NCI-H510A treated with DMSO at 0.1 percent for 48 hours (cell line): Measurements from ENCODE around the gene FXR2.

Source experiments
- DNase-seq: peaks from one replicate; lab custom pipeline; 2025; lab: John Stamatoyannopoulos, UW

Gene FXR2

DNA sequence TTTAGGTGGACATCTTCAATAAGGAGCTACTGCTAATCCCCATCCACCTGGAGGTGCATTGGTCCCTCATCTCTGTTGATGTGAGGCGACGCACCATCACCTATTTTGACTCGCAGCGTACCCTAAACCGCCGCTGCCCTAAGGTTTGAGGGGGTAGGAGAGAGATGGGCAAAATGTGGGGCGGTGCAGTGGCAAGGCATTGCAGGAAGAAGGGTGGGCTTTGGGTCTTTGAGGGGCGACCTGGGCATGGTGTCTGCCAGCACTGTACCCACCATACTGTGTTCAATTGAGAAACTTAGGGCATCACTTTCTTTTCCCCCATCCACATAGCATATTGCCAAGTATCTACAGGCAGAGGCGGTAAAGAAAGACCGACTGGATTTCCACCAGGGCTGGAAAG is 44.3 kb downstream of the FXR2 start:
- DNase-seq = no peak

DNA sequence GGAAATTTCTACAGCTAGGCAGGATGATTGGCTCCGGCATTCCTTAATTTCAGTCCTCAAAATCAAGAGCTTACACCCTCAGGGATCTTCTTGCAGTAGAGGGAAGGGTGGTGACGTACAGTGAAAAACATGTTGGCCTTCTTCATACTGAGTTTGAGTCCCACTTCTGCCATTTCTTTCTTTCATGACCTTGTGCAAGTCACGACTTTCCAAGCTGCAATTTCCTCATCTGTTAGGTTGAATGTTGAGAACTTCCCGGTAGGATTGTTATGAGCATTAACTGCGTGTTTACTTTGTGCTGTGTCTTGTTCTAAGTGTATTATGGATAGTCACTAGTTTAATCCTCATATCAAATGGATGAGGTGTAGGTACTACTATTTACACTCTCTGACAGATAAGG is 45.1 kb downstream of the FXR2 start:
- no peak for DNase-seq

DNA sequence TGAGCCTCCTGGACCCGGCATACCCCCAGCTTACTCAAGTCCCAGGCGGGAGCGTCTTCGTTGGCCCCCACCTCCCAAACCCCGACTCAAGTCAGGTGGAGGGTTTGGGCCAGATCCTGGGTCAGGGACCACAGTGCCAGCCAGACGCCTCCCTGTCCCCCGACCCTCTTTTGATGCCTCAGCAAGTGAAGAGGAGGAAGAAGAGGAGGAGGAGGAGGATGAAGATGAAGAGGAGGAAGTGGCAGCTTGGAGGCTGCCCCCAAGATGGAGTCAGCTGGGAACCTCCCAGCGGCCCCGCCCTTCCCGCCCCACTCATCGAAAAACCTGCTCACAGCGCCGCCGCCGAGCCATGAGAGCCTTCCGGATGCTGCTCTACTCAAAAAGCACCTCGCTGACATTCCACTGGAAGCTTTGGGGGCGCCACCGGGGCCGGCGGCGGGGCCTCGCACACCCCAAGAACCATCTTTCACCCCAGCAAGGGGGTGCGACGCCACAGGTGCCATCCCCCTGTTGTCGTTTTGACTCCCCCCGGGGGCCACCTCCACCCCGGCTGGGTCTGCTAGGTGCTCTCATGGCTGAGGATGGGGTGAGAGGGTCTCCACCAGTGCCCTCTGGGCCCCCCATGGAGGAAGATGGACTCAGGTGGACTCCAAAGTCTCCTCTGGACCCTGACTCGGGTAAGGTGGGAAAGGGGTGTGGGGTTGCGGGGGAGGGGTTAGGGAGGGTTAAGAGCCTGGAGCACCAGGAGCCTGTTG is 51.4 kb downstream of the FXR2 start:
- no peak for DNase-seq

DNA sequence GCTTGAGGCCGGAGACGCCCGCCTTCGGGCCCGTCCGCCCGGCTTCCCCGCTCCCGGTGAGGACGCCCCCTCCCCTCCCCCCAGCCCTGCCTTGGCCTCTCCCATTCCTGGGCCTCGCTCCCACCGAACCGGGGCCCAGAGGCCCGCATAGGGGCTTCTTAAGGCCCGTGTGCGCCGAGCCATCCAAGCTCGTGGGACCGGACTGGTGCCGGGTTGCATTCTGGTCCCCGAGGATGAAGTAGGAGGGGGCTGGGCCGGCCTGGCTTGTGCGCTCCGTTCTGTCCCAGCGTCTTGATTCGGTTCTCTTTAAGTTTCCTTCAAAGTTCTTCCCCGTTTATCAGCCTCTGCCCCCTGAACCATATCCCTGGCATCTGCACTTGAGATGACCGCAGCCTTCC is 52.5 kb downstream of the FXR2 start:
- DNase-seq = no peak

DNA sequence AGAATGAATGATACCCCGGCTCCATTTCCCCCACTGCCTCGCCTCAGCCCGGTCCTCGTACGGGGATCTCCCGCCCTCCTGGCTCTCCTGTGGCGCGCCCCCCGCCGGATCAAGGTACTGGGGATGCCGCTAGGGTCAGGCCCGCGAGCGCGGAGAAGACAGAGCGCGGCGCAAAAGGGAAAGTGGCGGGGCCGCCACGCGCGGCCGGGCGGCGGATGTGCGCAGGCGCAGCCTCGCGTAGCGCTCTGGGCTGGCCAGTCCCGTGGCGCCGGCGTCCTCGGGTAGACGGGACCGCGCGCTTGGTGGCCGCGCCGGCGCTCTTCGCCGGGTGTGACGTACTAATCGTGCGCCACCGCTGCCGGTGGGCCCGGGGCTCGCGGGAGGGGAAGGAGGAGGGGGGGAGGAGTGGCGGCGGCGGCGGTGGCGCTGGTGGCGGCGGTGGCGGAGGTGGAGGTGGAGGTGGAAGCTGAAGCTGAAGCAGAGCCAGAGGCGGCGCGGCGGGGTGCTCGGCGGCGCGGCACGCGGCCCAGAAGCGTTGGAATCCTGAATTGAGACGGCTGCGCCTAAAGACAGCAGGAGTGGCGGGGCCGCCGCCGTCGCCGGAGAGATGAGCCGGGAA is 53.0 kb downstream of the FXR2 start, which contains the start of gene SENP3:
Gene SENP3, plus strand, starts transcription at position 331 of the 619 bp plus-strand sequence. CDS start 1,158 bp downstream, outside the sequence.
- peak; percentile 72 for DNase-seq

DNA sequence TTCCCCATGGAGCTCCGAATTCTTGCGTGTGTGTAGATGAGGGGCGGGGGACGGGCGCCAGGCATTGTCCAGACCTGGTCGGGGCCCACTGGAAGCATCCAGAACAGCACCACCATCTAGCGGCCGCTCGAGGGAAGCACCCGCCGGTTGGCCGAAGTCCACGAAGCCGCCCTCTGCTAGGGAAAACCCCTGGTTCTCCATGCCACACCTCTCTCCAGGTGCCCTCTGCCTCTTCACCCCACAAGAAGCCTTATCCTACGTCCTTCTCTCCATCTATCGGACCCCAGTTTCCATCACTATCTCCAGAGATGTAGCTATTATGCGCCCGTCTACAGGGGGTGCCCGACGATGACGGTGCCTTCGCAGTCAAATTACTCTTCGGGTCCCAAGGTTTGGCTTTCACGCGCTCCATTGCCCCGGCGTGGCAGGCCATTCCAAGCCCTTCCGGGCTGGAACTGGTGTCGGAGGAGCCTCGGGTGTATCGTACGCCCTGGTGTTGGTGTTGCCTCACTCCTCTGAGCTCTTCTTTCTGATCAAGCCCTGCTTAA is 53.6 kb downstream of the FXR2 start:
- DNase-seq = peak; percentile 85

DNA sequence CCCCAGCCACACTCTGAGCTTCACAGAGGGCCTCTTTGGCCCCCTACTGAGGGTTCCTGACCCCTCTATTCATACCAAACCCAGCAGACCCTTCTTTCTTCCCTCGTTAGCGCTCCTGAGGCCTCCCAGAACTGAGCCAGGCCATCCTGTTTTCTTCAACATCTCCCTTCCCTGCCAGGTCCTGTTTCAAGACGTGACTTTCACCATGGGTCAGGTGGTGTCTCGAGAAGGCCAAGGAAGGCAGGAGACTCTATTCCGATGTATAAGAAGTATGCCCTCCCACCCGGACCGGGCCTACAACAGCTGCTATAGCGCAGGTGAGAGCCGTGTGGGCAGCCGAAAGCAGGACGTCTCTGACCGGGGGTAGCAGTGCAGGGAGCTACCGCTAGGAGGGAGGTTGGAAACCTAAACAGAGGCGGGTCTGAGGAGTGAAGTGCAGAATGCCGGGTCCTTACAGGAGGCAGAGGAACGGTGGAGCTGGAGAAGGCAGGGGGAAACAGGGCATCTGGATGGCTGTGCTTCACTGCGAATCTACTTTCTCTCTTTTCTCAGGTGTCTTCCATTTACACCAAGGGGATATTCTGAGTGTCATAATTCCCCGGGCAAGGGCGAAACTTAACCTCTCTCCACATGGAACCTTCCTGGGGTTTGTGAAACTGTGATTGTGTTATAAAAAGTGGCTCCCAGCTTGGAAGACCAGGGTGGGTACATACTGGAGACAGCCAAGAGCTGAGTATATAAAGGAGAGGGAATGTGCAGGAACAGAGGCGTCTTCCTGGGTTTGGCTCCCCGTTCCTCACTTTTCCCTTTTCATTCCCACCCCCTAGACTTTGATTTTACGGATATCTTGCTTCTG is 54.3 kb downstream of the FXR2 start:
- DNase-seq = peak; percentile 84

DNA sequence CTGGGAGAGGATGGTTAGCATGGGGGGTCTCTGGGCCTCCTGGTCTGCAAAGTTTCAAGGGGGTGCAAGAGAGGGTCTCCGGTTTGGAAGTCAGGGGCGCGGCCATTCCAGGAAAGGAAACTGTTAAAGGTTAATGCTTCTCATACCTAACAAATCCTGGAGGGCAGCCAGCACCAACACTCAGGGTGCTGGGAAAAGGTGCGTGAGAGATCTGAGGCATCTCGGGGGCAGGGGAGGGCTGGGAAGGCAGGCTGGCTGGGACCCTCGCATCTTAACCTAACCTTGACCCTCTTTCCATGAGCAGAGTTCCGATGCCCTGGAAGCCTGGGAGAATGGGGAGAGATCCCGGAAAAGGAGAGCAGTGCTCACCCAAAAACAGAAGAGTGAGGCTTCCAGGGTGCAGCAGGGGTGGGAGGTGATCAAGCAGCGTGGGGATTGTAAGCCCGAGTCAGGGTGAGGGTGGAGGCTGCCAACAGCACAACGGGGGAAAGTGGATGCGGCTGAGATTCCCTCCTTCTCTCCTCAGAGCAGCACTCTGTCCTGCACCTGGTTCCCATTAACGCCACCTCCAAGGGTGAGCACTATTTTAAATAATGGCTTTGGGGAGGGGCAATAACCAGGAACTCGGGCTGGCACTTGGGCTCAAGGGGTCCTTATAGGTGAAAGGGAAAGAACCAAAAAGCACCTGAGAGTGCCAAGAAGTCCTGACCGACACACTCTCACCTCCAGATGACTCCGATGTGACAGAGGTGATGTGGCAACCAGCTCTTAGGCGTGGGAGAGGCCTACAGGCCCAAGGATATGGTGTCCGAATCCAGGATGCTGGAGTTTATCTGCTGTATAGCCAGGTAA is 55.2 kb downstream of the FXR2 start:
- DNase-seq = no peak

DNA sequence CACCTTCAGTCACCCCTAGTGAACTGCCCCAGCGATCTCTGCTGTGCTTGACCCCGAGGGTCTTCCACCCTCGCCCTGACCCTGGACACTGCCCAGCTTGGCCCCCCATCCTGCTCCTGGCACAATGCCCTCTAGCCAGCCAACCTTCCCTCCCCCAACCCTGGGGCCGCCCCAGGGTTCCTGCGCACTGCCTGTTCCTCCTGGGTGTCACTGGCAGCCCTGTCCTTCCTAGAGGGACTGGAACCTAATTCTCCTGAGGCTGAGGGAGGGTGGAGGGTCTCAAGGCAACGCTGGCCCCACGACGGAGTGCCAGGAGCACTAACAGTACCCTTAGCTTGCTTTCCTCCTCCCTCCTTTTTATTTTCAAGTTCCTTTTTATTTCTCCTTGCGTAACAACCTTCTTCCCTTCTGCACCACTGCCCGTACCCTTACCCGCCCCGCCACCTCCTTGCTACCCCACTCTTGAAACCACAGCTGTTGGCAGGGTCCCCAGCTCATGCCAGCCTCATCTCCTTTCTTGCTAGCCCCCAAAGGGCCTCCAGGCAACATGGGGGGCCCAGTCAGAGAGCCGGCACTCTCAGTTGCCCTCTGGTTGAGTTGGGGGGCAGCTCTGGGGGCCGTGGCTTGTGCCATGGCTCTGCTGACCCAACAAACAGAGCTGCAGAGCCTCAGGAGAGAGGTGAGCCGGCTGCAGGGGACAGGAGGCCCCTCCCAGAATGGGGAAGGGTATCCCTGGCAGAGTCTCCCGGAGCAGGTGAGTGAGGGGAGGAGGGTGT is 56.0 kb downstream of the FXR2 start, which contains the start of gene TNFSF13:
Gene TNFSF13, plus strand, starts transcription at position 207 of the 776 bp plus-strand sequence. Its CDS starts 290 bp downstream, at position 497.
- DNase-seq = no peak

DNA sequence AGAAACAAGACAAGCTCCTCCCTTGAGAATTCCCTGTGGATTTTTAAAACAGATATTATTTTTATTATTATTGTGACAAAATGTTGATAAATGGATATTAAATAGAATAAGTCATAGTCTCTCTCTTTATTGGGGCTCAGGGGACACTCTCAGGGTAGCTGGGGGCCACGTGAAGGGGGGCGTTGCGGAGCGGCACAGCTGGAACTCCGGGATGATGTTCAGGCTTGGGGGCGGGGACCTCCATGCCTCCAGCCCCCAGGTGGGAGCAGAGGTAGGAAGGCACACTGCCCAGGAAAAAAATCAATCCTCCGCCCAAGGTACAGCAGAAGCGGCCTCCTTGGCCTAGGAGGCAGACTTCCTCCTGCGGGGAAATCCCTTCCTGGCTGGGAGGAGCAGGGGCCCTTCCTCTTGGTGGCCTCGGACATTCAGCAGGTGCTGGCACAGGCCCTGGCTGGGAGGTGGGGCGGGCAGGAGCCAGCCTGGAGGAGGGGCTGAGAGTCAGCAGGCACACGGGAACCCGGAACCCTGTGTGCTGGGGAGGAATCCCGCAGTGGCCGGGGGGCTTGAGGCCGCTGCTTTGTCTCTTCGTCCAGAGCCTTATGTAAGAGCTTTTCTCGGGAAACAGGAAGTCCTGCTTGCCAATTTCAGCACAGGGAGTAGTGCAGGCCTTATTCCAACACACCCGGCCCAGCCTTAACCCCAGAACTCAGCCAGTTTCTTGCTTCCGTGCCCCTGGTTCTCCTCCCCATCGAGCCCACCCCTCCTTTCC is 56.7 kb downstream of the FXR2 start:
- peak; percentile 64 for DNase-seq

DNA sequence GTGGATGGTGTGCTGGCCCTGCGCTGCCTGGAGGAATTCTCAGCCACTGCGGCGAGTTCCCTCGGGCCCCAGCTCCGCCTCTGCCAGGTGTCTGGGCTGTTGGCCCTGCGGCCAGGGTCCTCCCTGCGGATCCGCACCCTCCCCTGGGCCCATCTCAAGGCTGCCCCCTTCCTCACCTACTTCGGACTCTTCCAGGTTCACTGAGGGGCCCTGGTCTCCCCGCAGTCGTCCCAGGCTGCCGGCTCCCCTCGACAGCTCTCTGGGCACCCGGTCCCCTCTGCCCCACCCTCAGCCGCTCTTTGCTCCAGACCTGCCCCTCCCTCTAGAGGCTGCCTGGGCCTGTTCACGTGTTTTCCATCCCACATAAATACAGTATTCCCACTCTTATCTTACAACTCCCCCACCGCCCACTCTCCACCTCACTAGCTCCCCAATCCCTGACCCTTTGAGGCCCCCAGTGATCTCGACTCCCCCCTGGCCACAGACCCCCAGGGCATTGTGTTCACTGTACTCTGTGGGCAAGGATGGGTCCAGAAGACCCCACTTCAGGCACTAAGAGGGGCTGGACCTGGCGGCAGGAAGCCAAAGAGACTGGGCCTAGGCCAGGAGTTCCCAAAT is 57.4 kb downstream of the FXR2 start:
- DNase-seq = no peak

DNA sequence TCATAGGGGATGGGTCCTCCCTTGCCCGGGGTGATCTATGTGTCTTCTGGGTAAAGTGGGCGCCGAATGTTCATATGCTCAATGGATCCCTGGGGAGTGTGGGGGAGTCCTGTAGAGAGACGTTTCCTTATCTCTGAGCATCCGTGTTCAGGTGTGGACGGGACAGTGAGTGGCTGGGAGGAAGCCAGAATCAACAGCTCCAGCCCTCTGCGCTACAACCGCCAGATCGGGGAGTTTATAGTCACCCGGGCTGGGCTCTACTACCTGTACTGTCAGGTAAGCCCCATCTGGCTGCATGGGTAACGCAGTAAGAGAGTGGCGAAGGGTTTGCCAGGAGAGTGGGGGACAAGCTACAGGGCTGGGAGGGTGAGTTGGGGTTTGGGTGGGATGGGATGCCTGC is 58.1 kb downstream of the FXR2 start:
- no peak for DNase-seq

DNA sequence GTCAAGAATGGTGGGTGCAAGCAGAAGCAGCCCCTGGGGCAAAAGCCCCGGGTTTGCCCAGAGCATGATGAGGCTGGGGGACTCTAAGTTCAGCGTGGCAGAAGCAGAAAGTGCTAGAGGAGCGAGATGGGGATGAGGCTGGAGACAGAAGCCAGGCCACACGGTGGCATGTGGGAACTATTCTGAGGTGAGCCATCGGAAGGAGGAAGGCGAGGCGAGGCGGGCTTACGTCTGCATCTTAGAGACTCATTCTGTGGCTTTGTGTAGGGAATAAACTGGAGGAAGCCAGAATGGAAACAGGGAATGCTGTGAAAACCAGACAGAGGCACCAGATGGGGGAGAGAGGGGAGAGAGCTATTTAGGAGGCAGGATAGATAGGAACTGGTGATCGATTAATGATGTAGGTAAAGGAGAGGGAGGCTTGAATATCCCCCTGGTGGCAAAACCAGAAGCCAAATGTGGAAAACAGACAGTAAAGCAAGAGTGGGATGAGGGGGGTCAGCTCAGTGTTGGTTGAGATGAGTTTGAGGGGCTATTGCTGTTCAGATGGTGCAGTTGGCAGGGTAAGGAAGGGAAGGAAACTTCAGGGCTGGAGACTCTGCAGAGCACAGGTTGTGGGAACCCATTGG is 59.3 kb downstream of the FXR2 start:
- DNase-seq = no peak

DNA sequence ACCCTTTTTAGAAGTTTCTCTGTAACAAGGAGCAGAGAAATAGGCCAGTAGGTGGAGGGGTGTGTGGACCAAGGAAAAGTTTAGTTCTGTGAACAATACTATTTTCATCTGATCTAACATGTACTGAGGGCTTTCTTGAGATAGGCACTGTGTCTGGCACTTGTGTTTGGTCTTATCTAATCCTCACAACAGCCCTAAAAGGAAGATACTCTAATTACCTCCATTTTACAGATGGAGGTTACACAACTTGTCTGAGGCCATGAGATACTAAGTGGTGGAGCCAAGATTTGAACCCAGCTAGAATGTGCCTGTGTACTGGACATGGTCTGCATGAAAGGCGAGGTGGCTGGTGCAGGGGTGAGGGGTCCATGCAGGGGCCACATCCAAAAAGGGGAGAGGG is 61.3 kb downstream of the FXR2 start:
- no peak for DNase-seq

DNA sequence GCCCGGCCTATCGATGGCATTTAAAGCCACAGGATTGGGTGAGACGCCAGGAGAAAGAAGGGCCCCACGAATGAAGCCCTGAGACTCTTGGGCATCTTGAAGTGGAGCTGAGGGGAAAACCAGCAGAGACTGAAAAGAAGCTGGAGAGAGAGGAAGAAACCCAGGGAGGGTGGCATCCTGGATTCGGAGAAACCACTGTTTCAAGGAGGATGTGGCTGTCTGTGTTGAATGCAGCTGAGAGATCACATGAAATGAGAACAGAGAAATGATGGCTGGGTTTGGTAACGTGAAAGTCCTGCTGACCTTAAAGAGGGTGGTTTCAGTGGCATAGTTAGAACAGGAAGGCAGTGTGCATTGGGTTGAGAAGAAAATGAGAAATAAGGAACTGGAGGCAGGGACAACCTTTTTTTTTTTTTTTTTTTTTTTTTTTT is 62.1 kb downstream of the FXR2 start:
- DNase-seq = no peak

DNA sequence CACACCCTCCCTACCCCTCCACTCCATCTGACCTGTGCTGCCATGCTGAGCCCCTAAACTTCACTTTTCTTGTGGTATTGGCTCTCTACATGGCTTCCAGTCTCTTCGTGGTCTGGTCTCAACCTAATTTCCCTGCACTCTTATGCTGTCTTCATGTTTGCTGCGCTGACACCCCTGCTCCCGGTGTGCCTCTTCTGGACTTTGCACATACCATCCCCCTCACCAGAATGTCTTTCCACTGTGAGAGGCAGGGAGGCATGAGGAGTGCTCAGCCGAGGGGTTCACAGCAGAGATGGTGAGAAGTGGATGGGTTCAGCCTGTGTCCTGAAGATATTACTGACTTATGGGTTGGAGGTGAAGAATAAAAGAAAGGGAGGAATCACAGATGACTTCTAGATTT is 63.3 kb downstream of the FXR2 start:
- DNase-seq = no peak

DNA sequence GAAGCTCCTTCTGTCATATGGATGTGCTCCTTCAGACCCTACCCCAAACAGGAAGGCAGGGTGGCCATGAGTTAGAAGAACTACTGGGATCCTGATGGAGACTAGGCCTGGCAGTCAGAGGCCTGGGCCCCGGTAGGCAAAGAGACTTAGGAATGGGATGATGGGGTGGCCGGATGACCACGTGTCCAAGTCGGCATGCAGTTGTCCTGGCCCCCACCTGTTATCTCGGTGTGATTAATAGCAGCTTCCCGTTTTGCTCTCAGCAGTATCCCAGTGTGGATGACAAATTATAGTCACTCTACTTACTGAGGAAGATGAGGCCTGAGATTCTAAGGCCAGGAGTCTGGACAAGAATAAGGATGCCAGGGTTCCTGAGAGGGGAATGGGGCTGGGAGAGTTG is 64.4 kb downstream of the FXR2 start:
- DNase-seq = no peak

DNA sequence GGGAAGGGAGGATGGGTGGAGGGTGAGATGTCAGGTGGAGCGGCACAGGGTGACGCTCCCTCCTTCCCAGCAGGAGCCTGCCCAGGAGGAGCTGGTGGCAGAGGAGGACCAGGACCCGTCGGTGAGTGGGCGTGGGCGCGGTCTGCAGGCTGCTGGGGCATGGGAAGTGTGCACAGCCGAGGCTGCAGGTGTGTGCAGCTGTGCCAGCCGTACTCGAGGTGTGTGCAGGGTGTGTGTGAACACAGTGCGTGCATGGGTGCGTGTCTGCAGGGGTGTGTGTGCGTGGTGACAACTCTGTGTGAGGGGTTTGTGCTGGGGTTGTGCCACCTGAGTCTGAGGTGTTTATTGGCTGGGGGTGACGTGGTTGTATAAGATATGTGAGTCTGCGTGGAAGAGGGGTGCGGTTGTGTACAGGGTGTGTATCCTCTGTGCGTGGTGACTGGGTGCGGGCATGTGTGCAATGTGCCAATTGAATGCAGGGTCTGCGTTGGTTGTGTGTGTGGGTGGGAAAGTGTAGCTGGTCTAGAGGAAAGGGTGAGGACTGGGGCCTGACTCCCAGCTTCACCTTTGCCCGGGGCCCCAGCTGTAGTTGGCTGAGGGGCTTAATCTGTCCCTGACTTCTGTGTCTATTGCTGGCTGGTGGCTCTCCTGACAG is 65.2 kb downstream of the FXR2 start:
- DNase-seq = no peak
